GM10847 (cell line): Measurements from ENCODE around the gene ANKS1B.

Source experiments
- POLR2A ChIP-seq: IDR thresholded peaks from 2 replicates; pipeline ENCODE4 v1.6.1; 2011; ENCODE audit not compliant: insufficient read length; ENCODE audit errors: extremely low read depth

Gene ANKS1B

GRCh38 chr12:99287136-99287535, 697.6 kb downstream of the ANKS1B start:
- no peak for TF ChIP-seq POLR2A

GRCh38 chr12:99284161-99284560, 700.6 kb downstream of the ANKS1B start:
- no peak for TF ChIP-seq POLR2A

- no peak for TF ChIP-seq POLR2A
These were observed 702.1 kb downstream of the ANKS1B start for GRCh38 chr12:99282624-99283023.

- no peak for TF ChIP-seq POLR2A
These were observed 702.6 kb downstream of the ANKS1B start for GRCh38 chr12:99282086-99282485.

GRCh38 chr12:99281277-99281676, 703.5 kb downstream of the ANKS1B start:
- no peak for TF ChIP-seq POLR2A

- TF ChIP-seq POLR2A: no peak
These were observed 705.8 kb downstream of the ANKS1B start for GRCh38 chr12:99278899-99279298.

GRCh38 chr12:99277591-99278379, 707.0 kb downstream of the ANKS1B start:
- TF ChIP-seq POLR2A: no peak

- no peak for TF ChIP-seq POLR2A
These were observed 713.7 kb downstream of the ANKS1B start for GRCh38 chr12:99271071-99271470.

GRCh38 chr12:99267038-99267437, 717.7 kb downstream of the ANKS1B start:
- TF ChIP-seq POLR2A: no peak

- TF ChIP-seq POLR2A: no peak
These were observed 719.1 kb downstream of the ANKS1B start for GRCh38 chr12:99265648-99266047.

GRCh38 chr12:99261256-99261655, 723.5 kb downstream of the ANKS1B start:
- no peak for TF ChIP-seq POLR2A

GRCh38 chr12:99260456-99260996, 724.2 kb downstream of the ANKS1B start:
- no peak for TF ChIP-seq POLR2A

- no peak for TF ChIP-seq POLR2A
These were observed 725.4 kb downstream of the ANKS1B start for GRCh38 chr12:99259040-99259934.

- no peak for TF ChIP-seq POLR2A
These were observed 727.1 kb downstream of the ANKS1B start for GRCh38 chr12:99257672-99258071.

GRCh38 chr12:99253068-99253467, 731.7 kb downstream of the ANKS1B start:
- no peak for TF ChIP-seq POLR2A

GRCh38 chr12:99250091-99250490, 734.6 kb downstream of the ANKS1B start:
- TF ChIP-seq POLR2A: no peak
